ENCODE results near the gene WIPF1.
A peak's percentile ranks its signal among the peaks of the same experiment; 100 is the strongest.

The WIPF1 gene

GRCh38 chr2:174618179-174618578 is 20.6 kb upstream of the WIPF1 start:
- no peak for DNase-seq

- DNase-seq = no peak
Observed at GRCh38 chr2:174617718-174618117, 20.1 kb upstream of the WIPF1 start.

GRCh38 chr2:174617120-174617519 is 19.5 kb upstream of the WIPF1 start:
- DNase-seq = no peak

- DNase-seq = no peak
Observed at GRCh38 chr2:174615871-174616436, 18.4 kb upstream of the WIPF1 start.

- no peak for DNase-seq
Observed at GRCh38 chr2:174614261-174614660, 16.7 kb upstream of the WIPF1 start.

- DNase-seq = no peak
Observed at GRCh38 chr2:174613531-174613930, 15.9 kb upstream of the WIPF1 start.

- DNase-seq = no peak
Observed at GRCh38 chr2:174612970-174613369, 15.4 kb upstream of the WIPF1 start.

- no peak for DNase-seq
Observed at GRCh38 chr2:174611854-174612253, 14.2 kb upstream of the WIPF1 start.

- DNase-seq = no peak
Observed at GRCh38 chr2:174611006-174611405, 13.4 kb upstream of the WIPF1 start.

- DNase-seq = no peak
Observed at GRCh38 chr2:174610243-174610995, 12.8 kb upstream of the WIPF1 start.

GRCh38 chr2:174609261-174609660 is 11.7 kb upstream of the WIPF1 start:
- no peak for DNase-seq

- DNase-seq = no peak
Observed at GRCh38 chr2:174608866-174609214, 11.2 kb upstream of the WIPF1 start.

- DNase-seq = no peak
Observed at GRCh38 chr2:174607989-174608865, 10.6 kb upstream of the WIPF1 start.

GRCh38 chr2:174607584-174607983 is 10.0 kb upstream of the WIPF1 start:
- DNase-seq = no peak

- DNase-seq = peak; percentile 70
Observed at GRCh38 chr2:174606336-174606735, 8.7 kb upstream of the WIPF1 start.

GRCh38 chr2:174605687-174606086 is 8.1 kb upstream of the WIPF1 start:
- DNase-seq = no peak

GRCh38 chr2:174603280-174603679 is 5.7 kb upstream of the WIPF1 start:
- DNase-seq = peak; percentile 30

GRCh38 chr2:174602745-174603144 is 5.1 kb upstream of the WIPF1 start:
- no peak for DNase-seq

GRCh38 chr2:174600349-174600748 is 2.7 kb upstream of the WIPF1 start:
- DNase-seq = no peak

GRCh38 chr2:174599310-174599921 is 1.8 kb upstream of the WIPF1 start:
- DNase-seq = no peak

GRCh38 chr2:174597009-174597344 is 627 bp downstream of the WIPF1 start:
- DNase-seq = no peak

GRCh38 chr2:174595891-174596397 is 1.7 kb downstream of the WIPF1 start:
- DNase-seq = no peak

GRCh38 chr2:174595116-174595809 is 2.3 kb downstream of the WIPF1 start:
- no peak for DNase-seq

All from NCI-H510A (cell line).